Body of pancreas (tissue), 4 donors: ENCODE measurements around the gene IQSEC2.

Source experiments
- POLR2A ChIP-seq, 3 donors: fragments of 450-650 bp; IDR thresholded peaks; one replicate each; pipeline ENCODE4 v1.6.1; 2016; ENCODE audit warnings: antibody characterized with exemption in 3 of 3, mild to moderate bottlenecking in 2 of 3
- TF ChIP-seq, protein P1 (sequence below), 7 experiments: fragments of 450-650 bp in 4 of 7; fragments of 200-600 bp in 3 of 7; sonication (generic) in 3 of 7; IDR thresholded peaks; one replicate each; pipeline ENCODE4 v1.5.1; 2016 to 2019; ENCODE audit warnings: antibody characterized with exemption in 7 of 7

DNA sequence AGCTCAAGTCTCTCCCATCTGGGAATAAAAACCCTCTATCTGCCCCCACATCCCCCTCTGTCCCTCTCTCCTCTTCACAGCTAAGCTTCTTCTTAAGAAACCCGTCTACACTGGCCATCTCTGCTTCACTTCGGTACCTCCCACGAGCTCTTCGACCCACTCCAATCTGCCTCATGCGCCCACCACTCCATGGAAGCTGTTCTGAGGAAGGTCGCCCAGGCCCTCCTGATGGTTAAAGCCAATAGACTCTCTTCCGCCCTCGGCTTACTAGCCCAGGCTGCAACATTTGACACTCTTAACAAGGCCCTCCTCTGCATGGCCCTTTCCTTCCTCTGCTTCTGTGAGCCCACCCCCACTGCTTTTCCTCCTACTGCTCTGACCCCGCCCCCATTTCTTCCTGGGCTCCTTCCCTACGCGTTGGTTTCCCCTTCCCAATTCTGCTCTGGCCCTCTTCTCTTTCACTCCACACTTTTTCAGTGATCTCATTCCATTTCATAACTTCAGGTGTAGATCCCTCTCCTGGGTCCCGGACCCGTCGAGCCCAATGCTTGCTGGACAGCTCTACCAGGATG, 11.8 kb downstream of the IQSEC2 start:
- TF ChIP-seq, protein P1, sequence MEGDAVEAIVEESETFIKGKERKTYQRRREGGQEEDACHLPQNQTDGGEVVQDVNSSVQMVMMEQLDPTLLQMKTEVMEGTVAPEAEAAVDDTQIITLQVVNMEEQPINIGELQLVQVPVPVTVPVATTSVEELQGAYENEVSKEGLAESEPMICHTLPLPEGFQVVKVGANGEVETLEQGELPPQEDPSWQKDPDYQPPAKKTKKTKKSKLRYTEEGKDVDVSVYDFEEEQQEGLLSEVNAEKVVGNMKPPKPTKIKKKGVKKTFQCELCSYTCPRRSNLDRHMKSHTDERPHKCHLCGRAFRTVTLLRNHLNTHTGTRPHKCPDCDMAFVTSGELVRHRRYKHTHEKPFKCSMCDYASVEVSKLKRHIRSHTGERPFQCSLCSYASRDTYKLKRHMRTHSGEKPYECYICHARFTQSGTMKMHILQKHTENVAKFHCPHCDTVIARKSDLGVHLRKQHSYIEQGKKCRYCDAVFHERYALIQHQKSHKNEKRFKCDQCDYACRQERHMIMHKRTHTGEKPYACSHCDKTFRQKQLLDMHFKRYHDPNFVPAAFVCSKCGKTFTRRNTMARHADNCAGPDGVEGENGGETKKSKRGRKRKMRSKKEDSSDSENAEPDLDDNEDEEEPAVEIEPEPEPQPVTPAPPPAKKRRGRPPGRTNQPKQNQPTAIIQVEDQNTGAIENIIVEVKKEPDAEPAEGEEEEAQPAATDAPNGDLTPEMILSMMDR (IDR thresholded peaks at IDR 0.05), result no peak
- no peak for TF ChIP-seq POLR2A (IDR thresholded peaks at IDR 0.05)
